ENCODE data around the gene LPCAT3. TPM values are rescaled to one million over a fixed set of nuclear protein-coding genes. Genes with fewer than 3 reads are reported as not detected.

LPCAT3 gene
- total RNA-seq, 5 donors from 2014 or later (not counting 1 experiment from before 2014, with no cell fraction given), result 19.3 to 27.6 (median 22.6) TPM

GRCh38 chr12:7031306-7031705, 13.0 kb upstream of the LPCAT3 start:
- DNase-seq, result no peak
- H3K9me3 ChIP-seq, result no peaks in the 10 kb centered on the region

GRCh38 chr12:7026854-7027253, 8.6 kb upstream of the LPCAT3 start:
- H3K27ac Mint-ChIP-seq, result no peak overlapping the region
- POLR2A ChIA-PET, result interaction anchor here in 1 of 2 donors (0.7 kb wide), 1 partner anchor 52 kb away, joined by 4 read pairs; no protein-coding TSS in a partner anchor
- no peaks in the 10 kb centered on the region for H3K4me1 Mint-ChIP-seq
- CTCF ChIA-PET, result interaction anchor here in 1 of 2 donors (0.6 to 0.7 kb wide), 2 partner anchors 33 to 62 kb away, joined by 3 to 4 read pairs; no protein-coding TSS in a partner anchor
- H3K9me3 Mint-ChIP-seq, result no peaks in the 10 kb centered on the region
- Histone ChIP-seq H3K36me3 (ENCODE audit: control insufficient read depth in 2 of 2, extremely low read depth in 1 of 2, insufficient read depth in 1 of 2, low read length in 1 of 2) (no peaks in the 10 kb centered on the region), H3K27ac (ENCODE audit: low read length) (no peak overlapping the region), H3K9me3 (no peaks in the 10 kb centered on the region), H3K4me1 (ENCODE audit: control insufficient read depth in 1 of 2, extremely low read depth in 1 of 2, insufficient read depth in 2 of 2, low read length in 2 of 2) (no peaks in the 10 kb centered on the region), H3K4me3 (ENCODE audit: control insufficient read depth in 1 of 2, extremely low read depth in 1 of 2, low read length in 1 of 2) (no peak overlapping the region), H3K27me3 (replicated peaks in 1 of 2; ENCODE audit: control insufficient read depth in 2 of 2, extremely low read depth in 1 of 2, insufficient read depth in 2 of 2, low read length in 1 of 2) (no peaks in the 10 kb centered on the region)
- H3K36me3 Mint-ChIP-seq, result no peaks in the 10 kb centered on the region
- no peak overlapping the region for H3K4me3 Mint-ChIP-seq
- no peak for DNase-seq
- ATAC-seq (replicated peaks in 1 of 4), result no peak
- no peaks in the 10 kb centered on the region for H3K27me3 Mint-ChIP-seq
- no CpG with 5 or more reads among the region's 1 CpG for WGBS (ENCODE audit: insufficient coverage)

More at GRCh38 chr12:7031306-7031705, 13.0 kb upstream of the LPCAT3 start:
- Histone ChIP-seq H3K36me3 (ENCODE audit: control insufficient read depth in 2 of 2, extremely low read depth in 1 of 2, insufficient read depth in 1 of 2, low read length in 1 of 2) (no peaks in the 10 kb centered on the region), H3K4me3 (ENCODE audit: control insufficient read depth in 1 of 2, extremely low read depth in 1 of 2, low read length in 1 of 2) (no peak overlapping the region), H3K27ac (ENCODE audit: low read length) (no peak overlapping the region), H3K27me3 (replicated peaks in 1 of 2; ENCODE audit: control insufficient read depth in 2 of 2, extremely low read depth in 1 of 2, insufficient read depth in 2 of 2, low read length in 1 of 2) (no peaks in the 10 kb centered on the region), H3K4me1 (ENCODE audit: control insufficient read depth in 1 of 2, extremely low read depth in 1 of 2, insufficient read depth in 2 of 2, low read length in 2 of 2) (no peaks in the 10 kb centered on the region)
- 72% methylated on average over 5 of the region's 6 CpGs for WGBS (ENCODE audit: insufficient coverage)
- Mint-ChIP-seq H3K27ac (no peak overlapping the region), H3K36me3 (no peaks in the 10 kb centered on the region), H3K4me1 (no peaks in the 10 kb centered on the region), H3K27me3 (no peaks in the 10 kb centered on the region), H3K4me3 (no peak overlapping the region), H3K9me3 (no peaks in the 10 kb centered on the region)
- ChIA-PET CTCF (no interaction called here), POLR2A (interaction anchor here in 1 of 2 donors (0.7 kb wide), 1 partner anchor 21 kb away, joined by 3 read pairs; no protein-coding TSS in a partner anchor)
- no peak for ATAC-seq (replicated peaks in 1 of 4)

GRCh38 chr12:7023114-7023513, 4.8 kb upstream of the LPCAT3 start:
- no CpG with 5 or more reads among the region's 3 CpGs for WGBS (ENCODE audit: insufficient coverage)
- no peak for DNase-seq
- CTCF ChIA-PET, result no interaction called here
- H3K4me1 Mint-ChIP-seq, result peaks cover 0 to 2% (median 1%) of the 10 kb centered on the region in 3 donors
- POLR2A ChIA-PET, result no interaction called here
- no peaks in the 10 kb centered on the region for H3K9me3 Mint-ChIP-seq
- no peaks in the 10 kb centered on the region for H3K9me3 ChIP-seq
- H3K4me3 Mint-ChIP-seq, result no peak overlapping the region
- H3K4me3 ChIP-seq (ENCODE audit: control insufficient read depth in 1 of 2, extremely low read depth in 1 of 2, low read length in 1 of 2), result no peak overlapping the region
- ATAC-seq (replicated peaks in 1 of 4), result no peak
- H3K4me1 ChIP-seq (ENCODE audit: control insufficient read depth in 1 of 2, extremely low read depth in 1 of 2, insufficient read depth in 2 of 2, low read length in 2 of 2), result peaks cover 0 to 7% of the 10 kb centered on the region in 2 experiments
- H3K27me3 ChIP-seq (replicated peaks in 1 of 2; ENCODE audit: control insufficient read depth in 2 of 2, extremely low read depth in 1 of 2, insufficient read depth in 2 of 2, low read length in 1 of 2), result no peaks in the 10 kb centered on the region
- no peaks in the 10 kb centered on the region for H3K27me3 Mint-ChIP-seq
- no peak overlapping the region for H3K27ac ChIP-seq (ENCODE audit: low read length)
- H3K36me3 ChIP-seq (ENCODE audit: control insufficient read depth in 2 of 2, extremely low read depth in 1 of 2, insufficient read depth in 1 of 2, low read length in 1 of 2), result no peaks in the 10 kb centered on the region
- no peak overlapping the region for H3K27ac Mint-ChIP-seq
- no peaks in the 10 kb centered on the region for H3K36me3 Mint-ChIP-seq

GRCh38 chr12:7021956-7022355, 3.7 kb upstream of the LPCAT3 start:
- Histone ChIP-seq H3K9me3 (no peaks in the 10 kb centered on the region), H3K27ac (ENCODE audit: low read length) (no peak overlapping the region), H3K4me1 (ENCODE audit: control insufficient read depth in 1 of 2, extremely low read depth in 1 of 2, insufficient read depth in 2 of 2, low read length in 2 of 2) (peaks cover 7 to 17% of the 10 kb centered on the region in 2 experiments), H3K36me3 (ENCODE audit: control insufficient read depth in 2 of 2, extremely low read depth in 1 of 2, insufficient read depth in 1 of 2, low read length in 1 of 2) (no peaks in the 10 kb centered on the region), H3K4me3 (ENCODE audit: control insufficient read depth in 1 of 2, extremely low read depth in 1 of 2, low read length in 1 of 2) (no peak overlapping the region), H3K27me3 (replicated peaks in 1 of 2; ENCODE audit: control insufficient read depth in 2 of 2, extremely low read depth in 1 of 2, insufficient read depth in 2 of 2, low read length in 1 of 2) (no peaks in the 10 kb centered on the region)
- Mint-ChIP-seq H3K27me3 (no peaks in the 10 kb centered on the region), H3K9me3 (no peaks in the 10 kb centered on the region), H3K27ac (no peak overlapping the region), H3K4me3 (no peak overlapping the region), H3K4me1 (peaks cover 11% of the 10 kb centered on the region in 3 donors), H3K36me3 (no peaks in the 10 kb centered on the region)
- WGBS (ENCODE audit: insufficient coverage), result 60% methylated on average over 1 of the region's 5 CpGs
- POLR2A ChIA-PET, result no interaction called here
- no peak for ATAC-seq (replicated peaks in 1 of 4)
- CTCF ChIA-PET, result interaction anchor here (0.5 to 1.4 kb wide), 4 partner anchors 29 to 690 kb away, joined by 3 to 5 read pairs (median 4); no protein-coding TSS in a partner anchor
- no peak for DNase-seq

GRCh38 chr12:7019043-7019569, 830 bp upstream of the LPCAT3 start:
- no peak for ATAC-seq (replicated peaks in 1 of 4)
- ChIA-PET CTCF (interaction anchor here (0.5 to 1.7 kb wide), 7 partner anchors 54 to 146 kb away, joined by 3 to 16 read pairs (median 4); partner anchors contain the start of genes C12orf57 (in 1 of the 2), RNU7-1 (in 1 of the 2) and SPSB2 (in 1 of the 2)), POLR2A (interaction anchor here in 1 of 2 donors (1.0 to 1.4 kb wide), 3 partner anchors 44 to 167 kb away, joined by 4 to 5 read pairs (median 4); partner anchors contain the start of genes C12orf57, RNU7-1 and USP5)
- no peaks in the 10 kb centered on the region for H3K9me3 Mint-ChIP-seq
- Histone ChIP-seq H3K9me3 (no peaks in the 10 kb centered on the region), H3K4me3 (ENCODE audit: control insufficient read depth in 1 of 2, extremely low read depth in 1 of 2, low read length in 1 of 2) (peak overlapping the region; percentile 95 to 96), H3K27me3 (replicated peaks in 1 of 2; ENCODE audit: control insufficient read depth in 2 of 2, extremely low read depth in 1 of 2, insufficient read depth in 2 of 2, low read length in 1 of 2) (no peaks in the 10 kb centered on the region), H3K36me3 (ENCODE audit: control insufficient read depth in 2 of 2, extremely low read depth in 1 of 2, insufficient read depth in 1 of 2, low read length in 1 of 2) (peaks cover 0 to 8% of the 10 kb centered on the region in 2 donors), H3K27ac (ENCODE audit: low read length) (peak overlapping the region; percentile 86), H3K4me1 (ENCODE audit: control insufficient read depth in 1 of 2, extremely low read depth in 1 of 2, insufficient read depth in 2 of 2, low read length in 2 of 2) (peaks cover 9 to 21% of the 10 kb centered on the region in 2 experiments)
- DNase-seq, result no peak
- peaks cover 2% of the 10 kb centered on the region for H3K36me3 Mint-ChIP-seq
- no peaks in the 10 kb centered on the region for H3K27me3 Mint-ChIP-seq
- H3K27ac Mint-ChIP-seq, result peak overlapping the region in 1 of 2 donors; percentile 61
- no CpG with 5 or more reads among the region's 6 CpGs for WGBS (ENCODE audit: insufficient coverage)
- H3K4me3 Mint-ChIP-seq, result peak overlapping the region; percentile 89 to 98 (median 91)
- H3K4me1 Mint-ChIP-seq, result peaks cover 25 to 30% (median 26%) of the 10 kb centered on the region in 3 donors

GRCh38 chr12:7017870-7018349, 366 bp downstream of the LPCAT3 start:
- peak in 2 of 35 experiments; percentile 3 for DNase-seq
- Histone ChIP-seq H3K4me3 (ENCODE audit: control insufficient read depth in 1 of 2, extremely low read depth in 1 of 2, low read length in 1 of 2) (peak overlapping the region; percentile 95 to 96), H3K4me1 (ENCODE audit: control insufficient read depth in 1 of 2, extremely low read depth in 1 of 2, insufficient read depth in 2 of 2, low read length in 2 of 2) (peaks cover 9 to 21% of the 10 kb centered on the region in 2 experiments), H3K27me3 (replicated peaks in 1 of 2; ENCODE audit: control insufficient read depth in 2 of 2, extremely low read depth in 1 of 2, insufficient read depth in 2 of 2, low read length in 1 of 2) (no peaks in the 10 kb centered on the region), H3K9me3 (no peaks in the 10 kb centered on the region), H3K36me3 (ENCODE audit: control insufficient read depth in 2 of 2, extremely low read depth in 1 of 2, insufficient read depth in 1 of 2, low read length in 1 of 2) (peaks cover 0 to 18% of the 10 kb centered on the region in 2 donors), H3K27ac (ENCODE audit: low read length) (peak overlapping the region; percentile 86)
- peaks cover 29 to 35% (median 32%) of the 10 kb centered on the region in 3 donors for H3K4me1 Mint-ChIP-seq
- WGBS (ENCODE audit: insufficient coverage), result 9% methylated on average over 21 of the region's 25 CpGs
- ChIA-PET POLR2A (interaction anchor here (0.6 to 1.4 kb wide), 5 partner anchors 12 to 165 kb away, joined by 4 to 6 read pairs (median 5); partner anchors contain the start of genes C12orf57 (in 1 of the 2), RNU7-1 (in 1 of the 2) and USP5 (in 1 of the 2)), CTCF (interaction anchor here (0.6 to 1.7 kb wide), 22 partner anchors 8 to 460 kb away, joined by 3 to 16 read pairs (median 4); partner anchors contain the start of genes SPSB2 (in 2 of the 2), C12orf57 (in 1 of the 2), COPS7A (in 1 of the 2) and RNU7-1 (in 1 of the 2))
- H3K4me3 Mint-ChIP-seq, result peak overlapping the region; percentile 89 to 98 (median 91)
- H3K36me3 Mint-ChIP-seq, result peaks cover 13% of the 10 kb centered on the region
- no peaks in the 10 kb centered on the region for H3K9me3 Mint-ChIP-seq
- H3K27ac Mint-ChIP-seq, result peak overlapping the region; percentile 80
- peak in 3 of 4 experiments; percentile 1 to 3 (median 2) for ATAC-seq (replicated peaks in 1 of 4)
- no peaks in the 10 kb centered on the region for H3K27me3 Mint-ChIP-seq
